MM.1S (cell line): ENCODE measurements around the gene RAP2C.

ENCODE experiments used
- EZH2phosphoT487 ChIP-seq: fragments of 300-600 bp; sonication (generic); IDR thresholded peaks from 2 replicates; pipeline ENCODE4 v1.6.1; 2018; ENCODE audit warnings: antibody characterized with exemption, low read length
- TF ChIP-seq, protein P1 (sequence below): fragments of 300-600 bp; sonication (generic); IDR thresholded peaks from 2 replicates; pipeline ENCODE4 v1.5.1; 2016; ENCODE audit warnings: antibody characterized with exemption, low read length, mixed read lengths

DNA sequence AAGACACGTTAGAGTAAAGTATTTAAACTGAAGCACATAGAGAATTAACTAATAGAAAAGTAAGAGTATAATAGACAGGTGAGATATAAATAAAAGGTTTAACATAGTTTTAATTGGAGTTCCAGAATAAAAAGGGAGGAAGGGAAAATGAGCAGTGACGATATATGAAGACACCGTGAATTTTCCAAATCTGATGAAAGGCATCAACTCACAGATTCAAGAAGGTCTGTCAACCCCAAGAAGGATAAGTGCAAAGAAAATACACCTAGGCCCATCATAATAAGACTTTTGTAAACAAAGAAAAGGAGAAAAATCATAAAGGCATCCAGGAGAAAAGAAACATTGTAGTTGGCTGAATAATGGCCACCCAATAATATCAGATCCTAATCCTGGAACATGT lies 43.9 kb upstream of the RAP2C start:
- TF ChIP-seq, protein P1, sequence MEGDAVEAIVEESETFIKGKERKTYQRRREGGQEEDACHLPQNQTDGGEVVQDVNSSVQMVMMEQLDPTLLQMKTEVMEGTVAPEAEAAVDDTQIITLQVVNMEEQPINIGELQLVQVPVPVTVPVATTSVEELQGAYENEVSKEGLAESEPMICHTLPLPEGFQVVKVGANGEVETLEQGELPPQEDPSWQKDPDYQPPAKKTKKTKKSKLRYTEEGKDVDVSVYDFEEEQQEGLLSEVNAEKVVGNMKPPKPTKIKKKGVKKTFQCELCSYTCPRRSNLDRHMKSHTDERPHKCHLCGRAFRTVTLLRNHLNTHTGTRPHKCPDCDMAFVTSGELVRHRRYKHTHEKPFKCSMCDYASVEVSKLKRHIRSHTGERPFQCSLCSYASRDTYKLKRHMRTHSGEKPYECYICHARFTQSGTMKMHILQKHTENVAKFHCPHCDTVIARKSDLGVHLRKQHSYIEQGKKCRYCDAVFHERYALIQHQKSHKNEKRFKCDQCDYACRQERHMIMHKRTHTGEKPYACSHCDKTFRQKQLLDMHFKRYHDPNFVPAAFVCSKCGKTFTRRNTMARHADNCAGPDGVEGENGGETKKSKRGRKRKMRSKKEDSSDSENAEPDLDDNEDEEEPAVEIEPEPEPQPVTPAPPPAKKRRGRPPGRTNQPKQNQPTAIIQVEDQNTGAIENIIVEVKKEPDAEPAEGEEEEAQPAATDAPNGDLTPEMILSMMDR: no peak
- no peak for TF ChIP-seq EZH2phosphoT487
